Spleen (tissue), 7 donors: Measurements from ENCODE around the gene TMX4.

Experiments
- CTCF ChIP-seq, 11 experiments: fragments of 200-600 bp in 7 of 11; fragments of 450-650 bp in 4 of 11; sonication (generic) in 4 of 11; IDR thresholded peaks in 8 of 11; conservative IDR thresholded peaks in 3 of 11; 1 replicate in 7 of 11; 2 replicates in 4 of 11; pipeline versions ENCODE4 v1.4.0 to v1.8.0; 2016 to 2021; ENCODE audit warnings: antibody characterized with exemption in 11 of 11, inconsistent platforms in 4 of 11, mild to moderate bottlenecking in 1 of 11
- POLR2A ChIP-seq, 3 donors: fragments of 450-650 bp; IDR thresholded peaks; one replicate each; pipeline ENCODE4 v1.5.1; 2017; ENCODE audit warnings: antibody characterized with exemption in 3 of 3, mild to moderate bottlenecking in 1 of 3
- POLR2AphosphoS5 ChIP-seq, 3 donors: sonication (generic); formaldehyde crosslinking; IDR thresholded peaks; one replicate each; pipeline ENCODE4 v1.5.1; 2017; ENCODE audit warnings: antibody characterized with exemption in 3 of 3
- donor health status: DM: no; HTN: no; CAD: no; lungs with moderate emphysema.
- donor health status: DM: no; HTN: no; CAD: no.
- donor health status: DM: no; HTN: no; CAD: no.

- TF ChIP-seq CTCF (IDR thresholded peaks at IDR 0.05 in 8 of 11, conservative IDR thresholded peaks at IDR 0.05 in 3 of 11): no peak
- TF ChIP-seq POLR2A (IDR thresholded peaks at IDR 0.05): no peak
- no peak for TF ChIP-seq POLR2AphosphoS5 (IDR thresholded peaks at IDR 0.05)
Observed at GRCh38 chr20:7938058-7938457, 81.5 kb downstream of the TMX4 start.
